HT1080 (cell line): ENCODE data around the gene CSAD. TPM values are rescaled to one million over a fixed set of nuclear protein-coding genes. Genes with fewer than 3 reads are reported as not detected.
"Not testable (repeated sequence)": the region's sequence is repeated elsewhere in the genome, so short reads cannot be mapped to it uniquely, and the experiment has no call there.

Experiments used
- DNase-seq: peaks from one replicate; pipeline ENCODE4 v3.0.0-alpha.2; 2015; ENCODE audit warnings: low read depth
- total RNA-seq: library from RNA; depleted of rRNA; stranded (reverse); fragments of >200 nt; shearing (Covaris generic); gene quantifications from 2 replicates; pipeline ENCODE4 v1.2.3, GENCODE V29; 2014

Gene CSAD
- total RNA-seq, 1 experiment from 2014 or later = 3.1 TPM

GRCh38 chr12:53147653-53148052, 33.1 kb downstream of the CSAD start:
- no peak for DNase-seq

GRCh38 chr12:53147181-53147580, 33.5 kb downstream of the CSAD start:
- no peak for DNase-seq

- no peak for DNase-seq
These were observed 35.1 kb downstream of the CSAD start for GRCh38 chr12:53145383-53146260.

GRCh38 chr12:53143355-53143754, 37.4 kb downstream of the CSAD start:
- no peak for DNase-seq

- DNase-seq = no peak
These were observed 47.0 kb downstream of the CSAD start for GRCh38 chr12:53133722-53134121.

- DNase-seq = no peak
These were observed 48.9 kb downstream of the CSAD start for GRCh38 chr12:53131844-53132243.

GRCh38 chr12:53128780-53129569, 51.8 kb downstream of the CSAD start:
- no peak for DNase-seq

GRCh38 chr12:53127169-53127568, 53.6 kb downstream of the CSAD start:
- DNase-seq = no peak

GRCh38 chr12:53124352-53124723, 56.4 kb downstream of the CSAD start:
- DNase-seq = no peak

GRCh38 chr12:53123578-53124351, 57.0 kb downstream of the CSAD start:
- DNase-seq = peak; percentile 47

- DNase-seq = peak; percentile 42
These were observed 57.7 kb downstream of the CSAD start for GRCh38 chr12:53122961-53123468.

GRCh38 chr12:53120685-53121525, 59.8 kb downstream of the CSAD start:
- no peak for DNase-seq

- DNase-seq = no peak
These were observed 61.9 kb downstream of the CSAD start for GRCh38 chr12:53118751-53119300.

- no peak for DNase-seq
These were observed 64.7 kb downstream of the CSAD start for GRCh38 chr12:53115891-53116648.

- no peak for DNase-seq
These were observed 65.4 kb downstream of the CSAD start for GRCh38 chr12:53115112-53115890.

GRCh38 chr12:53113951-53114350, 66.8 kb downstream of the CSAD start:
- DNase-seq = no peak

- no peak for DNase-seq
These were observed 67.5 kb downstream of the CSAD start for GRCh38 chr12:53113136-53113705.

GRCh38 chr12:53112431-53112830, 68.3 kb downstream of the CSAD start:
- not testable (repeated sequence) for DNase-seq
